ENCODE data around the gene RBBP5.

RBBP5 gene

GRCh38 chr1:205054013-205054412 is 67.8 kb downstream of the RBBP5 start:
- no peak for DNase-seq

- no peak for DNase-seq
These were observed 68.5 kb downstream of the RBBP5 start for GRCh38 chr1:205053296-205053695.

GRCh38 chr1:205052690-205053089 is 69.1 kb downstream of the RBBP5 start:
- DNase-seq = no peak

- no peak for DNase-seq
These were observed 72.3 kb downstream of the RBBP5 start for GRCh38 chr1:205049479-205049878.

- DNase-seq = no peak
These were observed 73.4 kb downstream of the RBBP5 start for GRCh38 chr1:205048382-205048781.

- DNase-seq = no peak
These were observed 74.0 kb downstream of the RBBP5 start for GRCh38 chr1:205047764-205048231.

GRCh38 chr1:205046870-205047269 is 74.9 kb downstream of the RBBP5 start:
- no peak for DNase-seq

GRCh38 chr1:205045146-205045545 is 76.6 kb downstream of the RBBP5 start:
- DNase-seq = no peak

GRCh38 chr1:205044741-205045140 is 77.0 kb downstream of the RBBP5 start:
- DNase-seq = no peak

GRCh38 chr1:205043866-205044265 is 77.9 kb downstream of the RBBP5 start:
- DNase-seq = no peak

GRCh38 chr1:205042911-205043806 is 78.6 kb downstream of the RBBP5 start, which contains the start of gene CNTN2:
Gene CNTN2 (plus strand): TSS chr1:205043212. CDS start chr1:205053186, 9,974 bp downstream.
- no peak for DNase-seq

- no peak for DNase-seq
These were observed 79.5 kb downstream of the RBBP5 start for GRCh38 chr1:205041998-205042910.

- no peak for DNase-seq
These were observed 80.6 kb downstream of the RBBP5 start for GRCh38 chr1:205041001-205041715.

GRCh38 chr1:205038132-205038786 is 83.5 kb downstream of the RBBP5 start:
- no peak for DNase-seq

GRCh38 chr1:205037539-205037938 is 84.2 kb downstream of the RBBP5 start:
- no peak for DNase-seq

Data from activated effector memory CD4-positive, alpha-beta T cell treated with anti-CD3 and anti-CD28 coated beads, Interleukin-2, amount 50 U/mL, for 16 hours (primary cell).